Activated CD8-positive, alpha-beta memory T cell treated with anti-CD3 and anti-CD28 coated beads, Interleukin-2, amount 50 U/mL, for 1 hour (primary cell): ENCODE results near the gene SCAPER.
"Not testable (repeated sequence)": the region's sequence is repeated elsewhere in the genome, so short reads cannot be mapped to it uniquely, and the experiment has no call there.

Experiments used
- DNase-seq: peaks from one replicate; pipeline ENCODE4 v3.0.0-alpha.2; 2020; ENCODE audit errors: extremely low read depth

SCAPER gene

GRCh38 chr15:76576523-76577279 is 328.4 kb downstream of the SCAPER start:
- no peak for DNase-seq

GRCh38 chr15:76575679-76576078 is 329.5 kb downstream of the SCAPER start:
- no peak for DNase-seq

- DNase-seq, result no peak
Observed at GRCh38 chr15:76575274-76575673, 329.9 kb downstream of the SCAPER start.

DNA sequence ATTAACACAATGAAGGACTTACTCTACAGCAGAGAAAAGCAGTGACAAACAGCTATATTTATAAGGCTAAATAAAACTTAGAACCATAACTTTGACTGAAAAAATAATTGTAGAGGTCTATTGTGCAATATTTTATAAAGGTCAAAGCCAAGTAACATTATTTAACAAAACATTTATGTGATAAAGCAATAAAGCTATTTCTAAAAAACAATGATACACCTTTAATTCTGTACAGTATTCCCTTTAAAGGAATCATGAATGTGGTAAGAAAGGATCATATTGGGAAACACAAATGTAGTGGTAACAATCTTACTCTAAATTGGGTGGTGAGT is 332.2 kb downstream of the SCAPER start:
- DNase-seq, result no peak

- DNase-seq, result no peak
Observed at GRCh38 chr15:76566276-76566675, 338.9 kb downstream of the SCAPER start.

- DNase-seq, result no peak
Observed at GRCh38 chr15:76565366-76565765, 339.8 kb downstream of the SCAPER start.

- DNase-seq, result no peak
Observed at GRCh38 chr15:76555247-76555646, 349.9 kb downstream of the SCAPER start.

DNA sequence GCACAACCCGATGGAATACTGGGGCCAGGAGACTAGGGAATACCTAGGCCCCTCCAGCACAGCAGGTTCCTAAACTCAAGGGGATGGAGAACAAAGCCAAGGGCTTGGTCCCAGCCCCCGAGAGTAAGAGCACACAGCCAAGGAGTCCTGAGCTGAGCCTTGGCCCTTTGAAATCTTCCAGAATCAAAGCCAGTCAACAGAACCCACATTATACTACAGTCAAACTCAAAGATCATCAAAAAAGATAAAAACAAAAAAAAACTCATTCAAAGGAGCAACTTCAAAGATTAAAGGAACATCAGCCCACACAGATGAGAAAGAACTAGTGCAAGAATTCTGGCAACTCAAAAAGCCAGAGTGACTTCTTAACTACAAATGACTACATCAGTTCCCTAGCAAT is 351.6 kb downstream of the SCAPER start:
- DNase-seq, result no peak

DNA sequence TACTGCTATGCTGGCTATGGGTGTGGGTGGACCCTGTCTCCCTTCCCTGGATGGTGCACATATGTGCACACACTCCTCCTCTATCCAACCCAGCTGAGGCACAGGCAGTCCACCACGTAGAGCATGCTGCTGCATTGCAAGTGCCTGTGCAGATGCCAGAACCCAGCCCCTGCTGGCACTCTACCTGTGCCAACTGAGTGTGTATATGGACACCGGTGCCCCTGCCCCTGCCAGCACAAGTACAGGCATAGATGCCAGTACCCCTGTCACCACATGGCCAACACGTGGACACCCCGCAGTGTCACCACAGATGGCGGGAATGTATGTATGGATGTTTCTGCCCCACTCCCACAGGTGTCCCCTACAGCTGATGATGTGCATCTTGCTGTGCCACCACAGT is 352.0 kb downstream of the SCAPER start:
- no peak for DNase-seq

GRCh38 chr15:76546805-76547204 is 358.3 kb downstream of the SCAPER start:
- DNase-seq, result no peak

DNA sequence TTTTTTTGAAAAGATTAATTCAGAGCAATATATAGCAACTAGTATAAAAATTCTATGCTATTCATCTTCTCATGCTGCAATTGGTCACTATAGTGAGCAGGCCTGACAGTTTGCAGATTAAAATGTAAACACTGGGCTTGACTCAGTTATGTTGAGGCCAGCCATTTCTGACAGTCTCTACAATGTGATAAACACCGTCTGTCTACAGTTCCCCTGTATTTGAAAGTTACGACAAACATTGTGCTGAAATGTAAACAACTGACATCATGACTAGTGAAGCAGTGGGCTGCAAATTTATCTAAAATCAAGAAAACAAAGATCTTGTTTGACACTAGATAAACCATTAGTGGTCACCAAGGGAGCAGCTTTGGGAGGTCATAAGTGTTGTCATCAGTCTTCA is 371.1 kb downstream of the SCAPER start:
- DNase-seq, result no peak

GRCh38 chr15:76533060-76533820 is 371.9 kb downstream of the SCAPER start:
- DNase-seq, result no peak

GRCh38 chr15:76529911-76530310 is 375.2 kb downstream of the SCAPER start:
- DNase-seq, result no peak

- DNase-seq, result no peak
Observed at GRCh38 chr15:76526111-76526510, 379.0 kb downstream of the SCAPER start.

DNA sequence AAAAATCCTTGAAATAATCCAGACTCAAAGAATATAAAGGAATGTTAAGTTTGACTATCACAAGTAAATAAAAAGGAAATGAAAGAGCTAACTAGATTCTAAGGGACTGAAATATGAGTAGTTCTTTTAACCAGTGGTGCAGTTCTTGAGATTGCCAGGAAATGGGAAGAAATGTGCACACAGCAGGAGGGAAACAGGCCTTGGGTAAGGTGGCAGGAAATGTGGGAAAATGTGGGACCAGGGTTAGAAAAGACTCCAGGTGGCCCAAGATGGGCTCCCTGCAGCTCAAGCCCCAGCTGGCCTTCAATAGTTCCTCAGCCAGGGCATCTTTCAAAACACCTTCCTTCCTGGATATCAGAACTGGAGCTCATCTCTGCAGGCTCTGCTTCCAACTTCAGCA is 387.2 kb downstream of the SCAPER start:
- no peak for DNase-seq

GRCh38 chr15:76514282-76514681 is 390.9 kb downstream of the SCAPER start:
- DNase-seq, result no peak

DNA sequence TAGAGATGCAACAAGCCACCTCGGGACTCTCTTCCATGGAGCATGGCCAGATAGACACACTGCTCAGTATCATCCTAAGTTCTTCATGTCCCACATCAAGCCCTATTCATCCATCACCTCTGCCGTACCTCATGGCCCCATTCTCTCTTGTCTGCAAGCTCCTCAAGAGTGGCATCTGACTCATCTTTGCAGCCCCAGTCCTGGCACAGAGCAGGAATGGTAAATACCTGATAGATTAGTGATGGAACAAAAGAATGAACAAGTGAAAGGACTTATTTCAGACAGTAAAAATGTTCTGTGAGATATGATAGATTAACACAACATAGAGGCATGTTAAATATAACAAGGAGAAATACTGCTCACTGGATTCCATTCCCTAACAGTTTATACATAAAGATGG is 392.2 kb downstream of the SCAPER start:
- DNase-seq, result no peak

- DNase-seq, result not testable (repeated sequence)
Observed at GRCh38 chr15:76510663-76511062, 394.5 kb downstream of the SCAPER start.

DNA sequence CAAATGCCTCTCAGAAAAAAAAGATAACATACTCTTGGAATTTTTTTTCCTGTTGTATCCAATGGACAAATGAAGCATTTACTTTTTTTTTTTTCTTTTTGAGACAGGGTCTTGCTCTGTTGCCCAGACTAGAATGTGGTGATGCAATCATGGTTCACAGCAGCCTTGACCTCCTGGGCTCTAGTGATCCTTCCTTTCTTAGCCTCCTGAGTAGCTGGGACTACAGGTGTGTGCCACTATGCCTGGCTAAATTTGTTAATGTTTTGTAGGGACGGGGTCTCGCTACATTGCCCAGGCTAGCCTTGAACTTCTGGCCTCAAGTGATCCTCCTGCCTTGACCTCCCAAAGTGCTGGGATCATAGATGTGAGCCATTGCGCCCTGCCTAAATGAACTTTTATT is 401.3 kb downstream of the SCAPER start:
- DNase-seq, result no peak

DNA sequence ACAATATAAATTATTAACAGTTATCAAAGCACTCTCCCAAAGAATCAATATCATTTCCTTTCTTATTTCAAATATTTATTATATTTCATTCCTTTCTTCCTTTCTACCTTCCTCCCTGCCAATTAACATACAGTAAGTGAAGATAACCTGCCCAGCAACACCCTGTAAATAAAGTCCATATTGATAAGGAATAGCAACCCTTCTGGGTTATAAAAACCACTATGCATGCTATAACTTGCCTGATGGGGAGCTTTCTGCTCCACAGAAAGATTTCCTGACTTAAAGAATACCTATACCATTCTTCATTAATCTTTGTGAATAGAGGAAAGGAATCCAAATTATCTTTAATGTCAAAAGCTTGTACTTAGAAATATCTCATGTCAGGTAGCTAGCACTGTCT is 402.0 kb downstream of the SCAPER start:
- no peak for DNase-seq

DNA sequence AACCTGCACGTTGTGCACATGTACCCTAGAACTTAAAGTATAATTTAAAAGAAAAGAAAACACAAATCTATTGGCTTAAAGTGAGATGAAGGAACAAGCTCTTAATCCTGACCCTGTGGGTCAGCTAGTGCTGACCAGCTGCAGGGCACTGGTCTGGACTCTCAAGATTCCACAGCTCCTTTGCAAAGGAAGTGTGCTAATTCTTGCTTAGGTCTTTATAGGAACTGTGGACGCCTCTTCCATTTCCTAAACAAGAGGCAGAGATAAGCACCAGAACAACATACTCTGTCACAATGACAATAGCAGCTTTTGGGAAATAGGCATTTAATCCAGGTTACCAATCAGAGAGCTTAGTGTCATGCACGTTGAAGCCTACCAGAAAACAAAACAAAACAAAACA is 402.5 kb downstream of the SCAPER start:
- DNase-seq, result no peak

- DNase-seq, result not testable (repeated sequence)
Observed at GRCh38 chr15:76502185-76502584, 403.0 kb downstream of the SCAPER start.

- no peak for DNase-seq
Observed at GRCh38 chr15:76501726-76502125, 403.4 kb downstream of the SCAPER start.

GRCh38 chr15:76501011-76501410 is 404.1 kb downstream of the SCAPER start:
- no peak for DNase-seq
